Gastroesophageal sphincter (tissue), 3 donors: ENCODE results near the gene TMCC1.

Experiments
- EP300 ChIP-seq: sonication (generic); formaldehyde crosslinking; IDR thresholded peaks from one replicate; pipeline ENCODE4 v1.6.1; 2017; ENCODE audit warnings: antibody characterized with exemption, mild to moderate bottlenecking
- POLR2A ChIP-seq, 2 donors: fragments of 450-650 bp; IDR thresholded peaks; one replicate each; pipeline ENCODE4 v1.6.1; 2017; ENCODE audit warnings: antibody characterized with exemption in 2 of 2, mild to moderate bottlenecking in 2 of 2, moderate library complexity in 1 of 2
- POLR2AphosphoS5 ChIP-seq: sonication (generic); formaldehyde crosslinking; IDR thresholded peaks from one replicate; pipeline ENCODE4 v1.6.1; 2017; ENCODE audit warnings: antibody characterized with exemption
- TF ChIP-seq, protein P1 (sequence below), 4 experiments: fragments of 200-600 bp in 2 of 4; fragments of 450-650 bp in 2 of 4; sonication (generic) in 1 of 4; IDR thresholded peaks; one replicate each; pipeline ENCODE4 v1.5.1; 2017 to 2019; ENCODE audit warnings: antibody characterized with exemption in 4 of 4, mild to moderate bottlenecking in 2 of 4, moderate library complexity in 2 of 4

DNA sequence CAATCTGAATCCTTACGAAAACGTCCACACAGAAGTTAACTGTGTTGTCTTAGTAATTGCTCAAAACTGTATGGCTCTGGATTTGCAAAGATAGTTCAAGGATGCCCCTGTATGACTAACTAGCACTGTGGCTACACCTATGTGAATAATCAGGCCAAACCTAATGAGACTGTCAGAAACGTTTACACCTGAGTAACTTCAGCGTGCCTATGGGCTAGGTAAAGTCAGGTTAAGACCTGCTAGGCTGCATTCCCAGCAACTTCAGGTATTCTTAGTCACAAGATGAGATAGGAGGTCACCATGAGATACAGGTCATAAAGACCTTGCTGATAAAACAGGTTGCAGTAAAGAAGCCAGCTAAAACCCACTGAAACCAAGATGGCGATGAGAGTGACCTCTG is 199.3 kb downstream of the TMCC1 start:
- TF ChIP-seq, protein P1, sequence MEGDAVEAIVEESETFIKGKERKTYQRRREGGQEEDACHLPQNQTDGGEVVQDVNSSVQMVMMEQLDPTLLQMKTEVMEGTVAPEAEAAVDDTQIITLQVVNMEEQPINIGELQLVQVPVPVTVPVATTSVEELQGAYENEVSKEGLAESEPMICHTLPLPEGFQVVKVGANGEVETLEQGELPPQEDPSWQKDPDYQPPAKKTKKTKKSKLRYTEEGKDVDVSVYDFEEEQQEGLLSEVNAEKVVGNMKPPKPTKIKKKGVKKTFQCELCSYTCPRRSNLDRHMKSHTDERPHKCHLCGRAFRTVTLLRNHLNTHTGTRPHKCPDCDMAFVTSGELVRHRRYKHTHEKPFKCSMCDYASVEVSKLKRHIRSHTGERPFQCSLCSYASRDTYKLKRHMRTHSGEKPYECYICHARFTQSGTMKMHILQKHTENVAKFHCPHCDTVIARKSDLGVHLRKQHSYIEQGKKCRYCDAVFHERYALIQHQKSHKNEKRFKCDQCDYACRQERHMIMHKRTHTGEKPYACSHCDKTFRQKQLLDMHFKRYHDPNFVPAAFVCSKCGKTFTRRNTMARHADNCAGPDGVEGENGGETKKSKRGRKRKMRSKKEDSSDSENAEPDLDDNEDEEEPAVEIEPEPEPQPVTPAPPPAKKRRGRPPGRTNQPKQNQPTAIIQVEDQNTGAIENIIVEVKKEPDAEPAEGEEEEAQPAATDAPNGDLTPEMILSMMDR (IDR thresholded peaks at IDR 0.05): no peak
- TF ChIP-seq EP300 (no peak), POLR2A (IDR thresholded peaks at IDR 0.05) (no peak), POLR2AphosphoS5 (no peak)
